ENCODE data around the gene TNXB. TPM values are rescaled to one million over a fixed set of nuclear protein-coding genes. Genes with fewer than 3 reads are reported as not detected.

The TNXB gene
- total RNA-seq, 1 experiment from 2014 or later = 1.8 TPM

GRCh38 chr6:32111424-32112066 lies 2.4 kb upstream of the TNXB start:
- no TSS peak for BruUV-seq (replicated peaks)
- ATAC-seq (no peak), DNase-seq (ENCODE audit: low read depth, low spot score) (no peak)
- H3K36me3 ChIP-seq (ENCODE audit: control insufficient read depth, insufficient read depth, low read length) = no peaks in the 10 kb centered on the region
- no peak overlapping the region for H3K27ac ChIP-seq (ENCODE audit: low read length)
- H3K9me3 ChIP-seq (ENCODE audit: control insufficient read depth, insufficient read depth, low read depth, low read length) = no peaks in the 10 kb centered on the region
- in situ Hi-C loops (cut with HindIII; ENCODE audit: low pct_unique_long_range_greater_than_20kb, low sequenced_read_pairs) (no loop called here), intact Hi-C loops (cut with micrococcal nuclease; ENCODE audit: unreplicated experiment) (loop anchor here (10.0 kb wide), 1 partner anchor 83 kb away; the partner anchor contains the start of genes GPSM3 and PBX2)
- POLR2A ChIA-PET = interaction anchor here (0.6 kb wide), 1 partner anchor 19 kb away, joined by 3 read pairs; the partner anchor contains the start of gene FKBPL
- TF ChIP-seq POLR2AphosphoS5 (IDR thresholded peaks at IDR 0.05; ENCODE audit: low read depth, low read length) = peak; percentile 36; the same call in 1 of the 2 replicates
- TF ChIP-seq, protein P1, sequence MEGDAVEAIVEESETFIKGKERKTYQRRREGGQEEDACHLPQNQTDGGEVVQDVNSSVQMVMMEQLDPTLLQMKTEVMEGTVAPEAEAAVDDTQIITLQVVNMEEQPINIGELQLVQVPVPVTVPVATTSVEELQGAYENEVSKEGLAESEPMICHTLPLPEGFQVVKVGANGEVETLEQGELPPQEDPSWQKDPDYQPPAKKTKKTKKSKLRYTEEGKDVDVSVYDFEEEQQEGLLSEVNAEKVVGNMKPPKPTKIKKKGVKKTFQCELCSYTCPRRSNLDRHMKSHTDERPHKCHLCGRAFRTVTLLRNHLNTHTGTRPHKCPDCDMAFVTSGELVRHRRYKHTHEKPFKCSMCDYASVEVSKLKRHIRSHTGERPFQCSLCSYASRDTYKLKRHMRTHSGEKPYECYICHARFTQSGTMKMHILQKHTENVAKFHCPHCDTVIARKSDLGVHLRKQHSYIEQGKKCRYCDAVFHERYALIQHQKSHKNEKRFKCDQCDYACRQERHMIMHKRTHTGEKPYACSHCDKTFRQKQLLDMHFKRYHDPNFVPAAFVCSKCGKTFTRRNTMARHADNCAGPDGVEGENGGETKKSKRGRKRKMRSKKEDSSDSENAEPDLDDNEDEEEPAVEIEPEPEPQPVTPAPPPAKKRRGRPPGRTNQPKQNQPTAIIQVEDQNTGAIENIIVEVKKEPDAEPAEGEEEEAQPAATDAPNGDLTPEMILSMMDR (IDR thresholded peaks at IDR 0.05) = no peak
- TF ChIP-seq SIN3A (IDR thresholded peaks at IDR 0.05; ENCODE audit: borderline replicate concordance, insufficient read depth, low read depth, low read length) = no peak
- no peak overlapping the region for H3K4me3 ChIP-seq (ENCODE audit: low read depth in 2 of 2, low read length in 2 of 2)
- CTCF ChIA-PET = no interaction called here
- peaks cover 4% of the 10 kb centered on the region; the same call in 1 of the 2 replicates for H3K4me1 ChIP-seq (ENCODE audit: control insufficient read depth, insufficient read depth, low read length)
- peaks cover 2% of the 10 kb centered on the region; the same call in 1 of the 2 replicates for H3K27me3 ChIP-seq (ENCODE audit: control insufficient read depth, insufficient read depth, low read length)

- no peaks in the 10 kb centered on the region for H3K9me3 ChIP-seq (ENCODE audit: control insufficient read depth, insufficient read depth, low read depth, low read length)
- H3K27ac ChIP-seq (ENCODE audit: low read length) = no peak overlapping the region
- POLR2A ChIA-PET = no interaction called here
- TF ChIP-seq TCF7L2 (IDR thresholded peaks at IDR 0.05; ENCODE audit: low read depth, low read length) = no peak
- peak; percentile 22; the same call in 1 of the 2 replicates for TF ChIP-seq POLR2AphosphoS5 (IDR thresholded peaks at IDR 0.05; ENCODE audit: low read depth, low read length)
- CTCF ChIA-PET = no interaction called here
- H3K36me3 ChIP-seq (ENCODE audit: control insufficient read depth, insufficient read depth, low read length) = no peaks in the 10 kb centered on the region
- H3K4me3 ChIP-seq (ENCODE audit: low read depth in 2 of 2, low read length in 2 of 2) = no peak overlapping the region
- DNase-seq (ENCODE audit: low read depth, low spot score) (no peak), ATAC-seq (peak; percentile 9; the same call in 1 of the 2 replicates)
- peaks cover 2% of the 10 kb centered on the region; the same call in 1 of the 2 replicates for H3K27me3 ChIP-seq (ENCODE audit: control insufficient read depth, insufficient read depth, low read length)
- intact Hi-C loops (cut with micrococcal nuclease; ENCODE audit: unreplicated experiment) = loop anchor here (10.0 kb wide), 1 partner anchor 84 kb away; the partner anchor contains the start of genes GPSM3 and PBX2
- in situ Hi-C loops (cut with HindIII; ENCODE audit: low pct_unique_long_range_greater_than_20kb, low sequenced_read_pairs) = no loop called here
- no TSS peak for BruUV-seq (replicated peaks)
- peaks cover 4% of the 10 kb centered on the region; the same call in 1 of the 2 replicates for H3K4me1 ChIP-seq (ENCODE audit: control insufficient read depth, insufficient read depth, low read length)
Measured at GRCh38 chr6:32110632-32111031, 1.5 kb upstream of the TNXB start.

DNA sequence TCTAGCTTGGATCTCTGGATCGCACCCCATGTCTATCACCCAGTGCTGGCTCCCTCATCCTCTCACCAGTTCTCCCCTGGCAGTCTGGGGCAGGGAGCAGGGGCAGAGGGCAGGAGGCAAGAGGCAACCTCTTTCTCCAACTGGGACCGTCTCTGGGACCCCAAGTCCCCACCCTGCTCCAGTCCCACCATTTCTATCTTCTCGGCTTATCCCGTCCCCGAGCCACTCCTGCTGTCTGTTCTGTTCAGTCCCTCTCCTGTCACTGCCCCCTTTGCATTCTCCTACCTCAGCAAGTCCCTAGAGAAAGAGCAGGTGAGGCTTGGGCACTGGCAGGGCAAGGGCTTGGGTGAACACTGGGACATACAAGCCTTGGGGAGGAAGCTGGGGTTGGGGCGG lies 625 bp upstream of the TNXB start:
- intact Hi-C loops (cut with micrococcal nuclease; ENCODE audit: unreplicated experiment) = loop anchor here (10.0 kb wide), 1 partner anchor 85 kb away; the partner anchor contains the start of genes GPSM3 and PBX2
- POLR2A ChIA-PET = no interaction called here

More for the DNA sequence above, 625 bp upstream of the TNXB start:
- H3K4me1 ChIP-seq (ENCODE audit: control insufficient read depth, insufficient read depth, low read length) = peaks cover 4% of the 10 kb centered on the region; the same call in 1 of the 2 replicates
- H3K4me3 ChIP-seq (ENCODE audit: low read depth in 2 of 2, low read length in 2 of 2) = no peak overlapping the region
- H3K9me3 ChIP-seq (ENCODE audit: control insufficient read depth, insufficient read depth, low read depth, low read length) = no peaks in the 10 kb centered on the region
- CTCF ChIA-PET = no interaction called here
- TF ChIP-seq SIN3A (IDR thresholded peaks at IDR 0.05; ENCODE audit: borderline replicate concordance, insufficient read depth, low read depth, low read length) (no peak), TCF7L2 (IDR thresholded peaks at IDR 0.05; ENCODE audit: low read depth, low read length) (no peak), POLR2AphosphoS5 (IDR thresholded peaks at IDR 0.05; ENCODE audit: low read depth, low read length) (no peak), REST (IDR thresholded peaks at IDR 0.05; ENCODE audit: insufficient read depth in 1 of 2, low read depth in 2 of 2, low read length in 1 of 2) (no peak)
- TF ChIP-seq, protein P1 (IDR thresholded peaks at IDR 0.05) = no peak
- BruUV-seq (replicated peaks) = no TSS peak
- H3K27ac ChIP-seq (ENCODE audit: low read length) = no peak overlapping the region
- ATAC-seq (no peak; the same call in 1 of the 2 replicates), DNase-seq (ENCODE audit: low read depth, low spot score) (no peak)
- in situ Hi-C loops (cut with HindIII; ENCODE audit: low pct_unique_long_range_greater_than_20kb, low sequenced_read_pairs) = no loop called here
- H3K36me3 ChIP-seq (ENCODE audit: control insufficient read depth, insufficient read depth, low read length) = no peaks in the 10 kb centered on the region
- peaks cover 6% of the 10 kb centered on the region; the same call in 1 of the 2 replicates for H3K27me3 ChIP-seq (ENCODE audit: control insufficient read depth, insufficient read depth, low read length)
